Fibroblast of lung (primary cell): ENCODE results near the gene STK4. TPM values are rescaled to one million over a fixed set of nuclear protein-coding genes. Genes with fewer than 3 reads are reported as not detected.

Experiments used
- DNase-seq, 2 donors: peaks; one replicate each; pipeline versions ENCODE4 v3.0.0 to v3.0.0-alpha.2; 2010; ENCODE audit warnings: low read depth in 2 of 2
- H2AFZ ChIP-seq: 2 replicates; pipeline ENCODE4 v1.5.1; 2012; ENCODE audit warnings: low read length, control low read depth, inconsistent platforms
- H3K27ac ChIP-seq: 2 replicates; pipeline ENCODE4 v1.5.1; 2011; ENCODE audit warnings: low read length, control low read depth; ENCODE audit not compliant: insufficient read depth
- H3K27me3 ChIP-seq: 2 replicates; pipeline ENCODE4 v1.5.1; 2011; ENCODE audit warnings: mild to moderate bottlenecking, low read length; ENCODE audit not compliant: control insufficient read depth, insufficient read depth
- H3K36me3 ChIP-seq: 2 replicates; pipeline ENCODE4 v1.5.1; 2011; ENCODE audit warnings: low read length; ENCODE audit not compliant: control insufficient read depth, insufficient read depth
- H3K4me1 ChIP-seq: 2 replicates; pipeline ENCODE4 v1.5.1; 2011; ENCODE audit warnings: low read length; ENCODE audit not compliant: control insufficient read depth, insufficient read depth; ENCODE audit errors: extremely low read depth
- H3K4me2 ChIP-seq: 2 replicates; pipeline ENCODE4 v1.5.1; 2011; ENCODE audit warnings: low read length, control low read depth; ENCODE audit not compliant: insufficient read depth; ENCODE audit errors: extremely low read depth
- H3K4me3 ChIP-seq, 4 experiments: fragments of 200-600 bp in 1 of 4; sonication (generic) in 1 of 4; replicated peaks in 1 of 4; 2 replicates each; pipeline ENCODE4 v1.5.1; 2011 to 2016; ENCODE audit warnings: low read length in 4 of 4, low read depth in 3 of 4, mild to moderate bottlenecking in 3 of 4, control low read depth in 2 of 4, inconsistent platforms in 1 of 4, mixed read lengths in 1 of 4; ENCODE audit not compliant: insufficient read depth in 1 of 4; ENCODE audit errors: control extremely low read depth in 1 of 4
- H3K79me2 ChIP-seq: 2 replicates; pipeline ENCODE4 v1.5.1; 2012; ENCODE audit warnings: mild to moderate bottlenecking, low read length, inconsistent platforms; ENCODE audit not compliant: control insufficient read depth, insufficient read depth
- H3K9ac ChIP-seq: 2 replicates; pipeline ENCODE4 v1.5.1; 2011; ENCODE audit warnings: mild to moderate bottlenecking, low read length, control low read depth; ENCODE audit not compliant: insufficient read depth
- H3K9me3 ChIP-seq: 2 replicates; pipeline ENCODE4 v1.5.1; 2012; ENCODE audit warnings: low read depth, low read length; ENCODE audit not compliant: control insufficient read depth, insufficient read depth
- H4K20me1 ChIP-seq: 2 replicates; pipeline ENCODE4 v1.5.1; 2011; ENCODE audit warnings: low read length; ENCODE audit not compliant: control insufficient read depth, insufficient read depth; ENCODE audit errors: extremely low read depth
- EZH2 ChIP-seq: IDR thresholded peaks from 2 replicates; pipeline ENCODE4 v1.5.1; 2012; ENCODE audit warnings: low read length, control low read depth, mild to moderate bottlenecking; ENCODE audit errors: missing control alignments
- polyA plus RNA-seq, 2 donors: library from polyadenylated mRNA; depleted of rRNA in 1 of 2; stranded (reverse) in 1 of 2; unstranded in 1 of 2; fragments of >200 nt; gene quantifications; 2 replicates each; pipeline ENCODE4 v1.2.1, GENCODE V29; 2011 to 2012; ENCODE audit warnings: missing spikeins in 1 of 2
- total RNA-seq: library from RNA; depleted of rRNA; stranded (reverse); fragments of >200 nt; gene quantifications from 2 replicates; pipeline ENCODE4 v1.2.1, GENCODE V29; 2014
- TF ChIP-seq, protein P1 (sequence below), 2 donors: IDR thresholded peaks in 1 of 2; conservative IDR thresholded peaks in 1 of 2; 1 replicate in 1 of 2; 2 replicates in 1 of 2; pipeline ENCODE4 v1.5.1; 2011 to 2012; ENCODE audit warnings: low read length in 2 of 2, control low read depth in 1 of 2, inconsistent platforms in 1 of 2, low read depth in 1 of 2, mild to moderate bottlenecking in 1 of 2

STK4 gene
- total and polyA plus RNA-seq, 2 donors (not counting 1 experiment from before 2014, with no cell fraction given): 19.0 to 31.7 TPM

DNA sequence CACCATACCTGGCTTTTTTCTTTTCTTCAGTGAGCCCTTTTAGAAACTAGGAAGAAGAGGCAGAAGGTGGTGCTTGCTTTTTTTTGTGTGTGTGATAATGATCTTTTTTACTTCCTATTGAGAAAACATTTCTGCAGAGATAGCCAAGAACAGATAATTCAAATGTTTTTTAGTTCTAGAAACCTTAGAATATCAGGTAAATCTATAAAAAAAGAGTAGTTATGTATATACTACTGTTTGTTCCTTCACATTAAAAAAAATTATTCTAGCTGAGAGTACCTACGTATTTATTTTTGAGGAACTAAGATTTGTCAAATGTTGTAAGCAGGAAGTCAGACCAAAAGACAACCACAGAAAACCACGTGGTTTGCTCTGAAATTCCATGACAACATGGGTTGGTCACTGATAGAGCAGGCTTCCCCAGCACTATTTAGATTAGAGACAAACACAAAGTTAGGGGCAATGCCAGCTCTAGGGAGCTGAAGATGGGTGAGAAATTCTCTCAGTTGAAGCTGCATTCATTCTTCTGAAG, 12.8 kb downstream of the STK4 start:
- no peak overlapping the region for H3K4me3 ChIP-seq
- H3K27me3 ChIP-seq: no peaks in the 10 kb centered on the region
- H3K9me3 ChIP-seq: no peaks in the 10 kb centered on the region
- TF ChIP-seq, protein P1, sequence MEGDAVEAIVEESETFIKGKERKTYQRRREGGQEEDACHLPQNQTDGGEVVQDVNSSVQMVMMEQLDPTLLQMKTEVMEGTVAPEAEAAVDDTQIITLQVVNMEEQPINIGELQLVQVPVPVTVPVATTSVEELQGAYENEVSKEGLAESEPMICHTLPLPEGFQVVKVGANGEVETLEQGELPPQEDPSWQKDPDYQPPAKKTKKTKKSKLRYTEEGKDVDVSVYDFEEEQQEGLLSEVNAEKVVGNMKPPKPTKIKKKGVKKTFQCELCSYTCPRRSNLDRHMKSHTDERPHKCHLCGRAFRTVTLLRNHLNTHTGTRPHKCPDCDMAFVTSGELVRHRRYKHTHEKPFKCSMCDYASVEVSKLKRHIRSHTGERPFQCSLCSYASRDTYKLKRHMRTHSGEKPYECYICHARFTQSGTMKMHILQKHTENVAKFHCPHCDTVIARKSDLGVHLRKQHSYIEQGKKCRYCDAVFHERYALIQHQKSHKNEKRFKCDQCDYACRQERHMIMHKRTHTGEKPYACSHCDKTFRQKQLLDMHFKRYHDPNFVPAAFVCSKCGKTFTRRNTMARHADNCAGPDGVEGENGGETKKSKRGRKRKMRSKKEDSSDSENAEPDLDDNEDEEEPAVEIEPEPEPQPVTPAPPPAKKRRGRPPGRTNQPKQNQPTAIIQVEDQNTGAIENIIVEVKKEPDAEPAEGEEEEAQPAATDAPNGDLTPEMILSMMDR (conservative IDR thresholded peaks at IDR 0.05 in 1 of 2, IDR thresholded peaks at IDR 0.05 in 1 of 2; ENCODE audit: low read depth in 1 of 2, low read length in 2 of 2): no peak
- H3K4me2 ChIP-seq: peak overlapping the region; percentile 29
- H3K27ac ChIP-seq: peak overlapping the region; percentile 16
- peaks cover 6% of the 10 kb centered on the region for H3K36me3 ChIP-seq
- no peaks in the 10 kb centered on the region for H3K79me2 ChIP-seq
- H3K4me1 ChIP-seq: peaks cover 2% of the 10 kb centered on the region
- no peak overlapping the region for H2AFZ ChIP-seq
- no peak overlapping the region for H3K9ac ChIP-seq
- peak; percentile 24 to 49 for DNase-seq
- H4K20me1 ChIP-seq: no peaks in the 10 kb centered on the region

DNA sequence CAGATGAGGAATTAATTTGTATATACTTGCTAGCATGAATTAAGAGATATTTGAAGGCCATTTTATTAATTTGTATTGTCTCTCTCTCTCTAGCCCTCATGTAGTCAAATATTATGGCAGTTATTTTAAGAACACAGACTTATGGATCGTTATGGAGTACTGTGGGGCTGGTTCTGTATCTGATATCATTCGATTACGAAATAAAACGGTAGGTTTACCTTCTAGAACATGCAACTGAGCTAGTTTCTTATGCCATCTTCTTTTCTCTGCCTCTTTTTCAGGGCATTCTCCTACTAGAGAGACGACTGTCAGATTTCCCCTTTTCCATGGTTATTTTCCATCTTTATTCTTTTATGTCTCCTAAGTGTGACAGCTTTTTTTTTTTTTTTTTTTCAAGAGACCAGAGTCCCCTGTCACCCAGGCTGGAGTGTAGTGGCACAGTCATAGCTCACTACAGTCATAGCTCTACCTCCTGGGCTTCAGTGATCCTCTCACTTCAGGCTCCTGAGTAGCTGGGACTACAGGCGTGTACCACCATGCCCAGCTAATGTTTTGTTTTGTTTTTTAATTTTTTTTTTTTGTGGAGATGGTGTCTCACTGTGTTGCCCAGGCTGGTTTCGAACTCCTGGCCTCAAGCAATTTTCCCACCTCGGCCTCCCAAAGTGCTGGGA, 15.6 kb downstream of the STK4 start:
- Histone ChIP-seq H3K27me3 (no peaks in the 10 kb centered on the region), H3K9ac (no peak overlapping the region), H3K9me3 (no peaks in the 10 kb centered on the region), H3K36me3 (peaks cover 4% of the 10 kb centered on the region), H3K4me1 (peaks cover 2% of the 10 kb centered on the region), H3K4me3 (no peak overlapping the region), H3K27ac (no peak overlapping the region), H4K20me1 (no peaks in the 10 kb centered on the region), H2AFZ (no peak overlapping the region), H3K79me2 (no peaks in the 10 kb centered on the region), H3K4me2 (no peak overlapping the region)
- DNase-seq: no peak
- TF ChIP-seq, protein P1 (conservative IDR thresholded peaks at IDR 0.05 in 1 of 2, IDR thresholded peaks at IDR 0.05 in 1 of 2; ENCODE audit: low read depth in 1 of 2, low read length in 2 of 2): no peak
- TF ChIP-seq EZH2: no peak

DNA sequence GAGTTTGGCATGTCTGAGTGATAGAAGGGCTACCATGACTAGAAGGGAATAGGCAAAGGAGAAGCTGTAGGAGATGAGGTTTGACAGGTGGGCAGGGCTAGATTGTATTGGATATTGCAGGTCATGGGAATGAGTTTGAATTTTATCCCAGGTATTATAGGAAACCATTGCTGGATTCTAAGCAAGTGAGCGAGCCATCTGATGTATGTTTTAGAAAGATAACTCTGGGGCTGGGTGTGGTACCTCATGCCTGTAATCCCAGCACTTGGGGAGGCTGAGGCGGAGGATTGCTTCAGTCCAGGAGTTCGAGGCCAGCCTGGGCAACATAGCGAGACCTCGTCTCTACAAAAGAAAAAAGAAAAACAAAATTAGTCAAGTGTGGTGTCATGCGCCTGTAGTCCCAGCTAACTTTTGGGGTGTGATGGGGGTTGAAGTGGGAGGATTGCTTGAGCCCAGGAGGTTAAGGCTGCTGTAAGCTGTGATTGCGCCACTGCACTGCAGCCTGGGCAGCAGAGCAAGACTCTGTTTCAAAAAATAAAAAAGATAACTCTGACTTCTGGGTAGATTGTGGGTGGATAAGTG, 16.9 kb downstream of the STK4 start:
- Histone ChIP-seq H4K20me1 (no peaks in the 10 kb centered on the region), H3K27ac (no peak overlapping the region), H3K4me1 (peaks cover 2% of the 10 kb centered on the region), H3K36me3 (peaks cover 6% of the 10 kb centered on the region), H2AFZ (no peak overlapping the region), H3K9ac (no peak overlapping the region), H3K79me2 (no peaks in the 10 kb centered on the region), H3K9me3 (no peaks in the 10 kb centered on the region), H3K4me3 (no peak overlapping the region), H3K4me2 (no peak overlapping the region), H3K27me3 (no peaks in the 10 kb centered on the region)
- TF ChIP-seq, protein P1 (conservative IDR thresholded peaks at IDR 0.05 in 1 of 2, IDR thresholded peaks at IDR 0.05 in 1 of 2; ENCODE audit: low read depth in 1 of 2, low read length in 2 of 2): no peak
- TF ChIP-seq EZH2: no peak
- no peak for DNase-seq
